NK-92 (cell line): Measurements from ENCODE around the gene FBXL4.

Source experiments
- DNase-seq: peaks from one replicate; lab custom pipeline; 2025; ENCODE audit not compliant: unreplicated experiment; lab: John Stamatoyannopoulos, UW

FBXL4 gene

DNA sequence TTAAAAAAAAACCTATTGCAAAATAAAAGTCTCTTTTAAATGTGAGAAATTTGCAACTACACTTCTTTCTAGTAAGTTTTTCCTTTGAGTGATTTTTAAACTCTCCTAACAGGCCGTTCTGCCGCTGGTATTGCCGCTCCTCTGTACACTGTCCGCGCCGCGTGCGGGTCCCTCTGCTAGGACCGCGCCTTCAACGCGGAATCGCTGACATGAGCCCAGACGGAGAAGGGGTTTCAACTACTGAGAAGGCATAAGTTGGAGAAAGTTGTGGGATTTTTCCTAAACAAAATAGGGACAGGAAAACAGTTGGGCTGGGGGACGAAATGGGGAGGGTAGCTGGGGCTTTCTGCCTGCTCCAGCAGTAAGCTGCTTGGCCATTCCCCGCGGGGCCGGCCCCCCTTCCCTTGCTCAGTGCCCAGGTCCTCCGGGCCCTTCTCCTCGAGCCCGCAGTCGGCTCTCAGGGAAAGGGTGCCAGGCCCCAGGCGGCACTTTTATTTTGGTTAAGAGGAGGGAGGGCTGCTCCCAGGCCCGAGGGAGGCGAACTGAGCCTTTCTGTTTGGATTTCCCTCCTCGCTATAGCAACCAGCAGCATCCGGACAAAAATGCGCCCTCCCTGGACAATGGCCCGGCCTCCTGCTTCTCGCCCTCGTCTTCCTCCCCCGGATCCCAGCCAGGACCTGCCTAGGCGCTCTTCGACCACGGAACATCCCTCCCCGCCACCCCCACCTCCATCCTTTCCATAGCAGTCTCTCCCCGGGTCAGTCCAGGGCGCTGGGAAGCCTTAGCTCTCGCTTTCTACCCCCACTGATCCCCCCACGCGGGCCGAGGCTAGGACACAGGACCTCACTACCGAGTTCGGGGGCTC, 120.2 kb downstream of the FBXL4 start:
- no peak for DNase-seq

GRCh38 chr6:98825600-98826230, 122.0 kb downstream of the FBXL4 start:
- DNase-seq: no peak

DNA sequence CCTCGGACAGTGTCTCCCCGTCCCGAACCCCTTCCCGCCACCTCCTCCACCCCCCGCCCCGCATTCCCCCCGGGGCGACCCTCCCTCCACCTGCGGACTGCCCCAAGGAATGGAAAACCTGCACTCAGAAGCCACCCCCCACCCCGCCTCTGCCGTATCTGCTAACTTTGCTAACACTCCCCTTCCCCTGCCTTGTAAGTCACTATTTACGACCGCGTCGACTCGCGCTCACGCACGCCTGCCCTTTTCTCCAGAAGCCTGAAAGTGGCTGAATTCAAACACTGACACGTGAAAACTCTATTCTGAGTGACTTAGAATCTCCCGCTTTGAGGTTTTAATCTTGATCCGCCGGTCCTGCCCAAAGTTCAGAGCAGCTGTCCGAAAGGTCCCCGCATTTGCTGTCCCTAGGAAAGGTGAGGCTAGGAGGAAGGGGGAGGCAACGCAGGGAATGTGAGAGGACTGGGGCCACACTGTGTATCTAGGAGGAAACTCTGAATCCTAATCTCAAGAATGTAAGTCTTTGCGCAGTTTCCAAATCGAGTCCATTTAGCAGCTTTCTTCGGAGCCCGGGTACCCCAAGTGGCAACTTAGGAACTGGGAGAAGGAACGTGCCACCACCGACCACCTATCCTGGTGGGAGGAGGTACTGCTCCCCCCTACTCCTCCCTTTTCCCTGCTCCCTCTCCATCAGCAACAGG, 122.7 kb downstream of the FBXL4 start:
- no peak for DNase-seq

- DNase-seq: no peak
Measured at GRCh38 chr6:98824162-98824901, 123.4 kb downstream of the FBXL4 start.

DNA sequence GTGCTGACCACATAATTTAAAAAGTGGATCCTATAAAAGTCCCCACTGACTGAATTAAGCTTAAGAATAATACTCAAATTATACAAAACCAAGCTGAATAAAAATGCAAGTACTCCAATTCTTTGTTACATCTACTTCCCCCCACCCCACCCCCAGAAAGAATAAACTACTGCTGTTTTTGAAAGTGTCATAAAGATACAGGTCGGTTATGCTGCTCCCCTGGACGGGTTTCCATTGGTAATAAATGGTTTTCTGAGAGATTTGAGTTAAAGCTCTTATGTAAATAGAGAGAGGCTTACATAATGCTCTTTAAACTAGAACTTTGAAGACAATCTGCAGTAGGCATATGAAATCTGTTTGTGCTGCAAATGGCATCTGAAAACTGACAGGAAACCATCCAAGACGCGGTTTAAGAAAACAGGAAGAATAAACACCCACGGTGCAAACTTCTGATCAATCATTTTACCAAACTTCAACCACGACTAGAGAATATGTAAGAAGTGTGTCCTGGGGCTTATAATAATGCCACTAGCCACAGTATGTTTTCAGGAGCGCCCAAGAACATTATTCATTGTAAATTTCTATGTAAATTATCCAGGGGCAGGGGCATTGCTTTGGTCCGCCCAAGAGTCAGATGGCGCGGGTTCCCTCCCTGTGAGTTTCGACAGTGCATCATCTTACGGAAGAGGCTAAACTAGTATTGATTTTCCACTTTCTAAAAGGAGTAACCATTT, 124.2 kb downstream of the FBXL4 start:
- DNase-seq: no peak

GRCh38 chr6:98821756-98822405, 125.9 kb downstream of the FBXL4 start:
- DNase-seq: no peak
